WTC11 (cell line): ENCODE measurements around the gene EFNA5.

Experiments used
- ATF1 ChIP-seq: sonication (generic); formaldehyde crosslinking; IDR thresholded peaks from 2 replicates; pipeline ENCODE4 v1.8.1; 2023; ENCODE audit warnings: mild to moderate bottlenecking, moderate library complexity, missing genetic modification reagents
- CREB1 ChIP-seq: sonication (generic); formaldehyde crosslinking; IDR thresholded peaks from 2 replicates; pipeline ENCODE4 v1.8.0; 2023; ENCODE audit warnings: mild to moderate bottlenecking, missing genetic modification reagents
- CREM ChIP-seq: sonication (generic); formaldehyde crosslinking; IDR thresholded peaks from 2 replicates; pipeline ENCODE4 v1.8.1; 2022; ENCODE audit warnings: mild to moderate bottlenecking, missing genetic modification reagents, moderate library complexity
- CTCF ChIP-seq: fragments of 200-600 bp; IDR thresholded peaks from 2 replicates; pipeline ENCODE4 v1.8.0; 2022; ENCODE audit warnings: antibody characterized with exemption
- E2F5 ChIP-seq: sonication (generic); formaldehyde crosslinking; IDR thresholded peaks from 2 replicates; pipeline ENCODE4 v1.8.1; 2022; ENCODE audit warnings: mild to moderate bottlenecking, moderate library complexity, missing genetic modification reagents
- ESRRA ChIP-seq: sonication (generic); formaldehyde crosslinking; IDR thresholded peaks from 2 replicates; pipeline ENCODE4 v1.8.1; 2022; ENCODE audit warnings: mild to moderate bottlenecking, missing genetic modification reagents, borderline replicate concordance
- FOXJ3 ChIP-seq: sonication (generic); formaldehyde crosslinking; IDR thresholded peaks from 2 replicates; pipeline ENCODE4 v1.9.0; 2021; ENCODE audit warnings: missing genetic modification reagents, mild to moderate bottlenecking, borderline replicate concordance
- FOXP4 ChIP-seq: sonication (generic); formaldehyde crosslinking; IDR thresholded peaks from 2 replicates; pipeline ENCODE4 v1.8.0; 2022; ENCODE audit warnings: mild to moderate bottlenecking, missing genetic modification reagents
- NR3C1 ChIP-seq: sonication (generic); formaldehyde crosslinking; conservative IDR thresholded peaks from 2 replicates; pipeline ENCODE4 v1.8.1; 2023; ENCODE audit warnings: low read depth, mild to moderate bottlenecking, missing genetic modification reagents
- RORB ChIP-seq: fragments of 250-450 bp; sonication (Bioruptor Pico); IDR thresholded peaks from 2 replicates; pipeline ENCODE4 v1.9.0; 2021; ENCODE audit warnings: mild to moderate bottlenecking
- ZNF232 ChIP-seq: sonication (generic); formaldehyde crosslinking; IDR thresholded peaks from 2 replicates; pipeline ENCODE4 v1.8.0; 2022; ENCODE audit warnings: mild to moderate bottlenecking, missing genetic modification reagents
- ZNF263 ChIP-seq: sonication (generic); formaldehyde crosslinking; IDR thresholded peaks from 2 replicates; pipeline ENCODE4 v1.8.1; 2022; ENCODE audit warnings: low read depth, mild to moderate bottlenecking, moderate library complexity, missing genetic modification reagents
- TF ChIP-seq, protein P1 (sequence below): sonication (generic); formaldehyde crosslinking; IDR thresholded peaks from 2 replicates; pipeline ENCODE4 v1.8.0; 2022; ENCODE audit warnings: mild to moderate bottlenecking, missing genetic modification reagents
- TF ChIP-seq, protein P2 (sequence below): sonication (generic); formaldehyde crosslinking; IDR thresholded peaks from 2 replicates; pipeline ENCODE4 v1.8.1; 2023; ENCODE audit warnings: mild to moderate bottlenecking, missing genetic modification reagents, moderate library complexity

- TF ChIP-seq CTCF (no peak), FOXJ3 (no peak), FOXP4 (CRISPR knock-in tag) (no peak), CREB1 (no peak), ZNF263 (no peak), CREM (CRISPR knock-in tag) (no peak), ESRRA (CRISPR knock-in tag) (no peak), RORB (CRISPR knock-in tag) (no peak), ATF1 (CRISPR knock-in tag) (no peak), NR3C1 (CRISPR knock-in tag) (no peak), E2F5 (CRISPR knock-in tag) (no peak), ZNF232 (no peak)
- TF ChIP-seq, protein P1, sequence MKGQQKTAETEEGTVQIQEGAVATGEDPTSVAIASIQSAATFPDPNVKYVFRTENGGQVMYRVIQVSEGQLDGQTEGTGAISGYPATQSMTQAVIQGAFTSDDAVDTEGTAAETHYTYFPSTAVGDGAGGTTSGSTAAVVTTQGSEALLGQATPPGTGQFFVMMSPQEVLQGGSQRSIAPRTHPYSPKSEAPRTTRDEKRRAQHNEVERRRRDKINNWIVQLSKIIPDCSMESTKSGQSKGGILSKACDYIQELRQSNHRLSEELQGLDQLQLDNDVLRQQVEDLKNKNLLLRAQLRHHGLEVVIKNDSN = no peak
- TF ChIP-seq, protein P2, sequence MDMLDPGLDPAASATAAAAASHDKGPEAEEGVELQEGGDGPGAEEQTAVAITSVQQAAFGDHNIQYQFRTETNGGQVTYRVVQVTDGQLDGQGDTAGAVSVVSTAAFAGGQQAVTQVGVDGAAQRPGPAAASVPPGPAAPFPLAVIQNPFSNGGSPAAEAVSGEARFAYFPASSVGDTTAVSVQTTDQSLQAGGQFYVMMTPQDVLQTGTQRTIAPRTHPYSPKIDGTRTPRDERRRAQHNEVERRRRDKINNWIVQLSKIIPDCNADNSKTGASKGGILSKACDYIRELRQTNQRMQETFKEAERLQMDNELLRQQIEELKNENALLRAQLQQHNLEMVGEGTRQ (CRISPR knock-in tag) = no peak
These were observed 255.0 kb downstream of the EFNA5 start for GRCh38 chr5:107415762-107416161.
